K562 (cell line): ENCODE measurements around the gene STK24. TPM values are rescaled to one million over a fixed set of nuclear protein-coding genes. Genes with fewer than 3 reads are reported as not detected.
A peak's percentile ranks its signal among the peaks of the same experiment; 100 is the strongest.

Experiments
- COPS2 ChIP-seq: fragments of 450-650 bp; conservative IDR thresholded peaks from 2 replicates; pipeline ENCODE4 v1.6.1; 2016; ENCODE audit warnings: mild to moderate bottlenecking, moderate library complexity
- DPF2 ChIP-seq: fragments of 450-650 bp; IDR thresholded peaks from 2 replicates; pipeline ENCODE4 v1.6.1; 2016
- HCFC1 ChIP-seq: IDR thresholded peaks from 2 replicates; pipeline ENCODE4 v1.6.1; 2012; ENCODE audit warnings: low read depth, low read length, improper control_type of control experiment
- KLF13 ChIP-seq: fragments of 450-650 bp; IDR thresholded peaks from 2 replicates; pipeline ENCODE4 v1.6.1; 2016; ENCODE audit warnings: missing genetic modification characterization, low read depth, mild to moderate bottlenecking, missing compliant biosample characterization, moderate library complexity, borderline replicate concordance
- MAFK ChIP-seq: IDR thresholded peaks from 2 replicates; pipeline ENCODE4 v1.6.1; 2011; ENCODE audit warnings: low read length, improper control_type of control experiment
- NEUROD1 ChIP-seq: fragments of 150-350 bp; IDR thresholded peaks from 2 replicates; pipeline ENCODE4 v1.6.1; 2014; ENCODE audit warnings: borderline replicate concordance, low read length, low read depth; ENCODE audit not compliant: partially characterized antibody
- PRDM10 ChIP-seq: fragments of 450-650 bp; IDR thresholded peaks from 2 replicates; pipeline ENCODE4 v1.6.1; 2018; ENCODE audit not compliant: partially characterized antibody
- RBBP5 ChIP-seq: fragments of 200-600 bp; sonication (generic); IDR thresholded peaks from 2 replicates; pipeline ENCODE4 v1.6.1; 2012; ENCODE audit warnings: borderline replicate concordance, mild to moderate bottlenecking, low read length, control low read depth, inconsistent platforms; ENCODE audit not compliant: insufficient read depth, poor library complexity, severe bottlenecking
- SMARCA5 ChIP-seq: fragments of 450-650 bp; IDR thresholded peaks from 2 replicates; pipeline ENCODE4 v1.6.1; 2016
- TARDBP ChIP-seq: fragments of 450-650 bp; IDR thresholded peaks from 2 replicates; pipeline ENCODE4 v1.6.1; 2016
- TFAP4 ChIP-seq: sonication (generic); formaldehyde crosslinking; IDR thresholded peaks from 2 replicates; pipeline ENCODE4 v1.8.0; 2022; ENCODE audit warnings: missing genetic modification reagents, mild to moderate bottlenecking, moderate library complexity, borderline replicate concordance
- ZKSCAN8 ChIP-seq: fragments of 200-800 bp; sonication (Bioruptor generic); IDR thresholded peaks from 2 replicates; pipeline ENCODE4 v1.6.1; 2016; ENCODE audit warnings: missing genetic modification characterization, missing compliant biosample characterization
- ZNF146 ChIP-seq: IDR thresholded peaks from one replicate; pipeline ENCODE4 v1.6.1; 2018; ENCODE audit warnings: missing compliant biosample characterization; ENCODE audit not compliant: unreplicated experiment
- ZNF212 ChIP-seq: fragments of 450-650 bp; formaldehyde crosslinking; IDR thresholded peaks from 2 replicates; pipeline ENCODE4 v1.4.0; 2020; ENCODE audit warnings: mild to moderate bottlenecking
- ZNF316 ChIP-seq: fragments of 450-650 bp; IDR thresholded peaks from 2 replicates; pipeline ENCODE4 v1.6.1; 2016
- polyA plus RNA-seq, 8 experiments: library from polyadenylated mRNA; depleted of rRNA in 4 of 8; stranded (reverse) in 5 of 8; unstranded in 3 of 8; fragments of >200 nt; fragmentation: Nextera tagmentation in 2 of 8; fragmentation: Illumina TruSeq in 1 of 8; extraction: Ambion mirVana in 2 of 8; extraction: Trizol in 1 of 8; gene quantifications; 2 replicates each; pipeline versions ENCODE4 v1.2.1 to v1.2.3, GENCODE V29; 2011 to 2014; ENCODE audit warnings: inconsistent platforms in 1 of 8, missing spikeins in 1 of 8
- total RNA-seq, 7 experiments: library from RNA; depleted of rRNA in 6 of 7; stranded (reverse); fragments of >200 nt in 6 of 7; fragmentation: Illumina TruSeq in 2 of 7; extraction: Trizol in 2 of 7; gene quantifications; 2 replicates each; pipeline versions ENCODE4 v1.2.1 to v1.2.3, GENCODE V29; 2011 to 2021; ENCODE audit warnings: low replicate concordance in 1 of 7

The STK24 gene
- total and polyA plus RNA-seq, 9 of the 15 experiments (the other 6 are each of a cell fraction or from before 2014, with no cell fraction given) = 3.8 to 78.4 (median 28.2) TPM

- TF ChIP-seq TFAP4 = peak; percentile 88
- TF ChIP-seq MAFK = peak; percentile 75
- no peak for TF ChIP-seq HCFC1
- peak; percentile 75; the same call in 1 of the 2 replicates for TF ChIP-seq SMARCA5
- no peak for TF ChIP-seq ZNF212 (CRISPR knock-in tag)
- peak; percentile 35 for TF ChIP-seq NEUROD1
- TF ChIP-seq ZNF316 = peak; percentile 63
- peak; percentile 67 for TF ChIP-seq PRDM10
- peak; percentile 28 for TF ChIP-seq RBBP5
- TF ChIP-seq ZKSCAN8 (CRISPR knock-in tag) = no peak
- TF ChIP-seq ZNF146 (CRISPR knock-in tag) = no peak
- no peak for TF ChIP-seq TARDBP
- TF ChIP-seq DPF2 = peak; percentile 61; the same call in 1 of the 2 replicates
- TF ChIP-seq COPS2 = no peak
- TF ChIP-seq KLF13 = no peak
Measured at GRCh38 chr13:98484289-98485219, 92.4 kb downstream of the STK24 start (continued).
